Midbrain (tissue), 1 donor: ENCODE results near the gene ARHGDIG.
"Not testable (repeated sequence)": the region's sequence is repeated elsewhere in the genome, so short reads cannot be mapped to it uniquely, and the experiment has no call there.

ENCODE experiments used
- DNase-seq: peaks from one replicate; lab custom pipeline; 2025; lab: John Stamatoyannopoulos, UW

The ARHGDIG gene

DNA sequence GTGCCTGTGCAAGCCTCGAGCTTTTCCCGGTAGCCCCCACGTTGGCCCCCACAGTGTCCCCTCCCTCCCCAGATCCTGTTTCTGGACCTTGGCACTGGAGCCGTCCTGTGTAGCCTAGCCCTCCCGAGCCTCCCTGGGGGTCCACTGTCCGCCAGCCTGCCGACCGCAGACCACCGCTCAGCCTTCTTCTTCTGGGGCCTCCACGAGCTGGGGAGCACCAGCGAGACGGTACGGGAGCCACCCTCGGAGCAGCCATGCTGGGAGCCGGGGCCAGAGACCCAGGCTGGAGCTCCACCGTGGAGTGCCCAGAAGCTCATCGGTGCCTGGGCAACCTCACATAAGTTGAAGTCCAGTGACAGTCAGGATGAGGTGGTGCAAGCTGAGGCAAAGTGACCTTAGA, 16.4 kb upstream of the ARHGDIG start:
- no peak for DNase-seq

DNA sequence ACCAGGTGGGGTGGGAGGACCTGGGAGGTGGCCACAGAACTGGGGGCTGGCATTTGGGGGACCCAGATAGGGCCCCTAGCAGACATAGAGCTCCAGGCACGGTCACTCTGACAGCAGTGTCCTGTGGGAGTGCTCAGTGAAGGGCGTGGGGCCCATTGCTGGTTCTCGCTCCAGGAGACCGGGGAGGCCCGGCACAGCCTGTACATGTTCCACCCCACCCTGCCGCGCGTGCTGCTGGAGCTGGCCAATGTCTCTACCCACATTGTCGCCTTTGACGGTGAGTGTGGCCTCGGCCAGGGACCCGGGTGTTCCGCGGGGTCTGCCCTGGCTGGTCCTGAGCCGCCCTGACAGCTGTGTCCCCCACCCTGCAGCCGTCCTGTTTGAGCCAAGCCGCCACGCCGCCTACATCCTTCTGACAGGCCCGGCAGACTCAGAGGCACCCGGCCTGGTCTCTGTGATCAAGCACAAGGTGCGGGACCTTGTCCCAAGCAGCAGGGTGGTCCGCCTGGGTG, 15.9 kb upstream of the ARHGDIG start:
- no peak for DNase-seq

DNA sequence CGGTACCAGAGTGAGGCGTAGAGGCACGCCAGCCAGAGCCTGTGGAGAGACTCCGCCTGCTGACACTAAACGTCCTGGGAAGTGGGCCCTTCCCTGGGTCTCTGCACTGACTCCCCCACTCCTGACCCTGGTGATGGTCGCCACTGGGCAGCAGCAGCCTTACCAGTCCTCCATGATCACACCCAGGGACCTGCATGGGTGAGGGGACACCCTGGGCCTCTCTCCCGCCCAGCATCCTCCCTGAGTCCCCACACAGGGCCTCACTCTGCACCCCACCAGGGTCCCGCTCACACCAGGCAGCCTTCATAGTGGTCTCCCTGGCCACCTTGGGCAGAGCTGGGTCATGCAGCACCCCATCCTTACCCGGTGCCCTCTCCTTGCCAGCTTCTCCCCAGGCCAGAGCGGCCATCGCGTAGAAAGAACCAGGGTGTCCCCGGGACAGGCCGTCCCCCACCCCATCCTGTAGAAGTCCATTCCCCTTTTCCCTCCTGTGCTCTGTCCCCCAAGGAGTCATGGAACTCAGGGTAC, 15.3 kb upstream of the ARHGDIG start:
- no peak for DNase-seq

DNA sequence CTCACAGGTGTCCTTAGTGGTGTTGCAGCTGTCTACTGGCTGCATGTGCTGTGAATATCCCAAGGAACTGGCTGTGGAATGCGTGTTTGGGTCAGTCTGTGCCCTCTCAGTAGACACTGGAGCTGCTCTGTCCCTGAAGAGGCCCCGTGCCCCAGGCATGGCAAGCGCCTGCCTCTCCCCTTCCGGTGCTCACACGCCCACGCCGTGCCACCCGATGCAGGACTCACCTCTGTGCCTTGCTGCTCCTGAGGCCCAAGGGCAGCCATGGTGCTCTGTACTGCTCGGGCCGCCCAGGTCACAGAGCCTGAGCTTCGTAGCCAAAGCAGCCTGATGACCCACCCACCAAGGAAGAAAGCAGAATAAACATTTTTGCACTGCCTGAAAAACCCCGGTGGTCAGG, 14.7 kb upstream of the ARHGDIG start:
- no peak for DNase-seq

DNA sequence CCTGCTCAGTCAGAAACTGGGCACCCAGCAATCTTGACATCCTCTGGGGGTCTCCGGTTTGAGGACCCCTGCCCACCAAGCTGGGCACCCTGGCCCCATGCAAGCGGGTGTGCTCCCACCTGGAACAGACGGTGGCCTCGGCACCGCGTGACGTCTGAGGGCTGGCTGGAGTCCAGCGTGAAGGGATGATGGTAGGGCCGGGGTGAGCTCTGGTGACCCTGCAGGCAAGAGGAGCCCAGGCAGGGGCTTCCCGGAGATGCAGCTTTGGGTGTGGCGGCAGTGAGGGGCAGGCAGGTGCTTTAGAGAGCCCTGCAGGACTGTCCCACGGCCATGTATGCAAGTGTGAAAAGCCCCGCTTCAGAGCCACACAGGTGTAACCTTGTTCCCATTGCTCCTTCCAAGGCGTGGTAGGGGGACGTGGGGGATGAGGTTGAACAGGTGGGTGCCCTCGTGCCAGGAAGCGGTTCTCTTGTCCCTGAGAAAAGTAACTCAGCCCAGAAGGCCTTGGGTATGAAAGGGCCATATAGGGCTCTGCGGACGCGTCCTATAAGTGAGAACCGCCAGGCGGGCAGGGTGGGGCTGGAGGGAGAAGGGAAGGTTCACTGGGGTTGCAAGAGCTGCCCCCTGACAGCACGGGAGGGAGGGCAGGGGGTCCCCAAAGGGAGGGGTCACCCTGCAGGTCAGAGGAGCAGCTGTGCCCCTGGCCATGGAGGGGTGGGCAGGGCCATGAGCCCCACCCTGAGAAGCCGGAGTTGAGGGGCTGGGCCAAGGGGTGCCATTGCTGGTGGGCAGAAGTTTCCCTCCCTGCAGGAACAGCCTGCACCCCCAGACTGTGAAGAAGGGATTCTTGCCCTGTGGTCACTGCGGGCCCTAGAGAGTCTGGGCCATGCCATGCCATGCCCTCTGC, 13.9 kb upstream of the ARHGDIG start:
- no peak for DNase-seq

DNA sequence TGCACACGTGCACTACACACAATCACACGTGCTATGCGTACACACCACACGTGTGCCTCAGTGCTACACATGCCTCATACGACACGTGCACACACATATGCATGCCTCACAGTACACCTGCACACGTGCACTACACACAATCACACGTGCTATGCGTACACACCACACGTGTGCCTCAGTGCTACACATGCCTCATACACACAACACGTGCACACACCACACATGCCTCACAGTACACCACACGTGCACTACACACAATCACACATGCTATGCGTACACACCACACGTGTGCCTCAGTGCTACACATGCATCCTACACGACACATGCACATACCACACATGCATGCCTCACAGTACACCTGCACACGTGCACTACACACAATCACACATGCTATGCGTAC, 12.8 kb upstream of the ARHGDIG start:
- not testable (repeated sequence) for DNase-seq

DNA sequence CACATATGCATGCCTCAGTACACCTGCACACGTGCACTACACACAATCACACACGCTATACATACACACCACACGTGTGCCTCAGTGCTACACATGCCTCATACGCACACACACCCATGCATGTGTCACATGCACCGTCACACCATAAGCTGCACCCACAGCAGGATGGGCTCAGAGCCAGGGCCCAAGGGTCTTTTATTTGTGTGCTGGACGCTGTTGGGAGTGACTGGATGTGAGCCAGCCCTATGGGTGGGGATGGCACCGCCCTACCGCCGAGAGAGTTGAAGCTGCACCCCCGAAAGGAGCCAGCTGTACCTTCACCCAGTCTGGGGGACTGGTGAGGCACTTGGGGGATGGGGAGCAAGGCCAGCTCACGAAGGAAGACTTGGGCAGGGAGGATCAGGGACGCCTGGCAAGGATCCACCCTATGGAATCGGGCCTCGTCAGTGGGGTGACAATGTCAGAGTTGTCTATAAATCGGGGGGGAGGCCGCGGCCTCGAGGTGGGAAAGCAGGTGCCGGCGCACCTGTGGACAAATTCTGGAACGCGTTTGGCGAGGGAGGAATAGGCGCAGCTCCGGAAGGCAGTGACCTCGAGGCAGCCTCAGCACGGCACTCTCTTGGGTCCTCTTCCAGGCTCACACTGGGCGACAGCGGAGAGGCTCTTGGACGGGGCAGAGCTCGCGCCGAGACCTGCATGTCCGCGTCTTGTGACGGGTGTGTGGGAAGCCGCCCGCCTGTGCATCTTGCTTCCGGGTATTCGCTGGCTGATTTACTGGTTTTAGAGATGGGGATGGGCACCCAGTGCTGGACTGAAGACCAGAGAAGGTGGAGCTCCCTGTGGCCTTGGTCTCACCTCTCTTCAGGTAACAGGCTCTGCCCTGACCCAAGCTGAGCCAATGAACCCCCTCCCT, 12.0 kb upstream of the ARHGDIG start:
- no peak for DNase-seq

DNA sequence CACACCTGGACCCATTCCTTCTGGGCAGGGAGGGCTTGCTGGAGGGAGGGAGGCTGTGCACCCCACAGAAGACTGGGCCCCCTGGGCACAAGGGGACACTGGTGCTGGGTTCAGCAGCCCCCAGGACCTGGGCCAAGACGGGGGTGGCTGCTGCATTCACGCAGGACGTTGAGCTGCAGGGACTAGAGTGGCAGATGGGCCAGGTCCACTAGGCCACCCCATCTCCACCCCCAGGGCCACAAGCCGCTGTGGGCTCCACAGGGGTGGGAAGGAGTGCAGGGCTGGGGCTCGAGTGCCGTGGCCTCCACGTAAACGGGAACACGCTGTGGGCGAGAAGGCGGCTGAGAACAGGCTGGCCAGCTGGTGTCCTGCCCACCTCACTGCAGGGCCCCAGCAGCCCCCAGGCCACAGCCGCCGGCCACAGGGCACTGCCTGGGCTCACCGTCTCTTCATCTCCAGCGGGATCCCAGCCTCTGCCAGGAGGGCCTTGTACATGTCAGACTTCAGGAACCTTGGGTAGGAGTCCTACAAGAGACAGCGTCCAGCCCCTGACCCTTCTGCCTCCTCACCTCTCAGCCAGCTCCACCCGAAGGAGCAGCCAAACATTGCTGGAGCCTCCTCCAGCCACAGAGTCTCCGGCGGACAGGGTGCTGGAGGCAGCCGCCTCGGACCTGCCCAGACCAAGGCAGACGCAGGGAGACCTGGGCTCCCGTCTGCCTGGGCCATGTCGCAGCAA, 11.2 kb upstream of the ARHGDIG start:
- no peak for DNase-seq

DNA sequence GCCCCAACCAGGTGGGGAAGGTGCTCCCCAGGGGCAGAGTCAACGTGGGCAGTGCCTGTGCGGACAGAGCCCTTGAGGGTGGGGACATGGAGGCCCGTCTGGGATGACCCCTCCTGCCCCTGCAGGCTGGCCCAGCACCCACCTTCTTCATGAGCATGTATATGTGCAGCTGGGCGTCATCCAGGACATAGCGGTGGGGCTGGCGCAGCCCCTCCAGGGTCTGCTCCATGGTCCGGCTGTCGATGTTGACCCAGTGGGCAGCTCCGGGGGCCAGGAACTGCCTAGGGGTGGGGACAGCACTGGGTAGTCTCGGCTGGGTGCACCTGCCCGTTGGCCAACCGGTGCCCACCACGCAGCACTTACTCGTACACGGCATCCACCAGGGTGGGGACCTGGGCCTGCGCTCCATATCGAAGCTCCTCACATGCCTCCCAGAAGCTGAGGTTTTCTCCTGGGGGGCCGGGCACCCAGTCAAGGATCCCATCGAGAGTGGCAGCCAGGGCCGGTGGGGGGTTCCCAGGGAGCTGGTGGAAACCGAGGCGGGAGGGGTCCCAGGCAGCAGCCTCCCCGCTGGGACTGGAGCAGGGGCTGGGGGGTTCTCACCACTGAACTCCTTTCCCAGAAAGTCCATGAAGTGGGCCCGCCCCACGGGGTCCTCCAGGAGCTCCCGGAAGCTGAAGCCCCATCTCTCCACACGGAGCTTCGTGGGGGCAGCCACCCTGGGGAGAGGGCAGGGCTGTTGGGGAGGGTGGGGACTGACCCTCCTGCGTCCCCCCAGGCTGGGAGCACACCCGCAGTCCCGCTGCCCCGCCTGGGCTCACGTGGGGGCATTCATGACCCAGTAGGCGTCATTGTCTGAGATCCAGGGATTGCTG, 9.8 kb upstream of the ARHGDIG start:
- DNase-seq, result no peak

DNA sequence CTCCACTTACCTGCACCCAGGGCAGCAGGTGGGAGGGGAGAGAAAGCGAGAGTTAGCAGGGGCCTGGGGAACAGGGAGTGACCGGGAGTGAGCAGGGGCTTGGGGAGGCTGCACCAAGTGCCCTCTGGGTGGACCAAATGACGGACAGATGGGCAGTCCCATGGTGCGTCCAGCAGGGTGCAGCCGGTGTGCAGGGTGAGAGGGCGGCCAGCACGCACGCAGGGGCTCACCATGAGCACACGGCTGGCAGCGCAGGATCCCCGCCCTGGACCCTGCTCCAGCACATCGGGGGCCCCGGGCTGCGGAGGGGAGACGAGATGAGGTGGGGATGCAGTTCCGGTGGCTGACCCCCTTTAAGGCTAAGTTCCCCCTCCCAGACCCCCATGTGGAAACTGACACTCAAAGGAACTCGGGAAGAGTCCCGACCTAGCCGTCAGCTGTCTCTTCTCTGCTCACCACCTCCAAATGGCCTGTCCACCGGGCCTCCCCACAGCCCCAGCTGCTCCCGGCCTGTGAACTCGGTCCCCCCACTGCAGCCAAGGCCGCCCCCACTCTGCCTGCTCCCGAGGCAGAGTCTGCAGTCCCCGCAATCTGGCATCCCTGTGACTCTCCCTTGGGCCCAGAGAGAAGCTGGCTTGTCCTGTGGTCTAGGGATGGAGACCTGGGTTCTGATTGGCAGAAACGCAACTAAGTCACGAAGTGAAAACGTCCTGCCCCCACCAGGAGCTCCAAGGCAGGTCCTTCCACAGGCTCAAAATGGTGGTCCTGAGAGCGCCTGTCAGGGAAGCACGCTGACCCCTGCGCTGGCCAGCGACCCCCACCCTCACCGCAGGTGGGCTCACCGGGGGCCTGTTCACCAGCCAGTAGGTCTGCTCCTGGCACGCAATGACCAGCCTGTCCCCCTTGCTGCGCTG, 7.5 kb upstream of the ARHGDIG start:
- DNase-seq, result no peak

DNA sequence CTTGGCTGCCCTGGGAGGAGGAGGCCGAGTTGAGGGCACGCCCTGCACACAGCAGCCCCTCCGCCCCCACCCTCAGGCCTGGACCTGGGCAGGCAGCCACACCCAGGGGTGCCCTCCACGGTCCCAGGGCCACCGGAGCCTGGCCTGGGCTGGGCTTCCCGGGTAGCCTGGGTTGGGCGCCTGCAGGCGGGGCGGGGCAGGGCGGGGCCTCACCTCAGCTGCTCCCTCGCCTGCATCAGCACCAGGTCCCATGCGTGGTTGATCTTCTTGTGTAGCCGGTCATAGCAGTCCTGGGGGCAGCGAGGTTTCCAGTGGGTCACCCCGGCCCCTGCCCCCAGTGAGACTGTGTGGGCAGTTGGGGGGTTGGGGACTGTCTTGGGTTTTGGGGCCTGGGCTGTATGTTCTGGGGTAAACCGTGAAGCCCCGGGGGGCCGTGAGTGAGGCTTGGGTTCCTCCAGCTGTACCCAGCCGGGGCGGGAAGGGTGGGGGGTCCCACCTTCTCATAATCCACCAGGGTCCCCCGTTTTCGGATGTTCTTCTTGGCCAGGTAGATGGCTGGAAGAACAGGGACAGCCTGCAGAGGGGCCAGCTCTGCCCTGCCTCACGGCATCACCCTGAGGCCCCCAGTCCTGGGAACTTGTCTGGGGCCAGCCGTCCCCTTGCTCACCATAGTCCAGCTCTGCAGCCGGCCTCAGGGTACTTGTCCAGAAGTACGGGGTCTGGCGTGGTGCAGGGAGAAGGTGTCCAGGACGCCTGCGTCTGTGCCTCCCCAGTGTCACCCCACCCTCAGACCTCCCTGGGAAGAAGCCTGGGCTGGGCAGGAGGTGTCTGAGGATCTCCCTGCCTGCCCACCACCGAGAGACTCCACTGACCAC, 6.6 kb upstream of the ARHGDIG start:
- no peak for DNase-seq

DNA sequence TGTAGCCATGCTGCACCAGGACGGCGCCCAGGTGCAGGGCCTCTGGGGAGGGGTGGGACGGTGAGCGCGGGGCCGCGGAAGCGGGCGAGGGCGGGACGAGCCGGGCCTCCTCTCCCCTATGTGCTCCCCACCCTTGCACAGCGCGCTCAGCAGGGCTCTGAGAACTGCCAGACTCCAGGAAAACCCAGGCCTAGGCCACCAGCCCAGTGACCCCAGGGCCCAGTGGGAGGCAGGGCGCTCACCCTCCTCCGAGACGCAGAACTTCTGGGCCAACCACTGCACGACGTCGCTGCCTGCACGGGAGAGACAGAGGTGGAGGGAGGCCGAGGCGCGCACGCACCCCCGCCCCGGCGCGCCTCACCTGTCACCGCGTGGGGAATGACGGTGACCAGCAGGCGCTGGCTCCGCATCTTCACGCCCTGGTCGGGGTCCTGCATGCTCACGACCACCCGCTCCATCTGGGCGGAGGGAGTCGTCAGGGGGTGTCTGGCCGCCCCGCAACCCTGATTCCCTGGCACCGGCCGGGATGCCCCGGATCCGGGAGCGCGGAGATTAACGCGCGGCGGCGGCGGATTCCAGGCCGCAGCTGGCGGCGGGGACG, 5.2 kb upstream of the ARHGDIG start:
- no peak for DNase-seq

DNA sequence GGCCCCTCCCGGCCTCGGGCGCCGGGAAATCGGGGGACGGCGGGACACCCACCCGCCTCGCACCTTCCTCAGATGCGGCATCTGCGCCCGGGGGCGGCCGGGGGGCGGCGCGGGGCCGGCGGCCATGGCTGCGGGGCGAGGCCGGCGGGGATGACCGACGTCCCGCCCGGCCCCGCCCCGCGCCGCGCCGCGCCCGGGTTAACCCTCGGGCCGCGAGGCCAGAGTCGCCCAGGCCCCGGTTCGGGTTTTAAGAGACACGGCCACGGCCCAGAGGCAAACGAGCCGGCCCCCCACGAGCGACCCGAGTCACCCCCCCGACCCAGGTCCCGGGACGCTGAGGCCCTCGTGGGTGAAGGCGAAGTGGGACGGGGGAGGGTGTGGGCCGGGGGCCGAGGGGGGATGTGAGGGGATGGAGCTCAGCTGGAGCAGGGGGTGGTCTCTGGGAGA, 4.6 kb upstream of the ARHGDIG start, which contains the start of gene RGS11:
RGS11 (minus strand) TSS at position 159 of the 447 bp plus-strand sequence; CDS start at position 126, 33 bp downstream.
- no peak for DNase-seq

DNA sequence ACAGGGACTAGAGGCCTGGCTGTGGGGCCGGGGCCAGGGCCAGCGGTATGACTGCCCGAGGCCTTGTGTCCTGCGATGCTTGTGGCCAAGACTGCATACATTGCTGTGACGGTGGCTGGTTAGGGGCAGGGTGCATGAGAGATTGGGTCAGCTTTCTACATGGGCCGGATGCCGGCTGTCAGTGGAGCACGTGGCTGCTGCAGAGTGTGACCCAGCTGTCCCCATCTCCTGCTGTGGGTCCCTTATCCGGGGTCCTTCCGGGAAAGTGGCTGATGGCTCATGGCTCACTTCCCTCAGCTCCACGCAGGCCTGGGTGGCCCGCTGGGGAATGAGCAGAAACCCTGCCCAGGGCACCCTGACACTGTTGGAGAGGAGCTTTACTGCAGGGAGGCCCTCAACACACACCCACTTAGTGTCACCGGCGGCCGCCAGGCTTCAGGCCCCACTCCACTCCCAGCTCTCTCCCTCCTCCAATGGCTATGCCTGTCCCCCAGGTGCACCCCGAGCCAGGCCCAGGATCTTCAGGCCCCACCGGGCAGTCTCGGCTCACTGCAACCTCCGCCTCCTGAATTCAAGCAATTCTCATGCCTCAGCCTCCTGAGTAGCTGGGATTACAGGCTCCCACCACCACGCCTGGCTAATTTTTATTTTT, 3.8 kb upstream of the ARHGDIG start:
- no peak for DNase-seq

DNA sequence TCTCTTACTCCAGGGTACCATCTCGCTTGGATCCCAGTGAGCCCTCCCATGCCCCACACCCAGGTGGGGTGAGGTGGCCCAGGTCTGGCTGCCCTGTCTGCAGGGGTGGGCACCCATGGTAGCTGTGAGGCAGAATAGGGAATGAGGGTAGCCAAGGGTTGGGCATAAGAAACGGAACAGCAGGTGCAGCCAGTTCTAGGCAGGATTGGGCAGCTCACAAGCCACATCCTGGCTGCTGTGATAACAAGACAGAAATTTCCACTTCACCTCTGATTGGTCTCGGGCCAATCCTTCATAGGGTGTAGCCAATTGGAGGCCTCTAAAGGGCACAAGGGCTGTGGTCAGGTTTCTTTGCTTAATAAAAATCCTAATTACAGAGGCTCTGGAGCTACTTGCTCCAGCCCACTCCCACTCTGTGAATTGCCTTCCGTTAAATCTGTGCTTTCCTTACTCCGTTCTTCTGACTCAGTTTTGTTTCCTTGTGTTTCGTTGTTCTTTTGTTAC, 1.5 kb upstream of the ARHGDIG start:
- DNase-seq, result no peak

DNA sequence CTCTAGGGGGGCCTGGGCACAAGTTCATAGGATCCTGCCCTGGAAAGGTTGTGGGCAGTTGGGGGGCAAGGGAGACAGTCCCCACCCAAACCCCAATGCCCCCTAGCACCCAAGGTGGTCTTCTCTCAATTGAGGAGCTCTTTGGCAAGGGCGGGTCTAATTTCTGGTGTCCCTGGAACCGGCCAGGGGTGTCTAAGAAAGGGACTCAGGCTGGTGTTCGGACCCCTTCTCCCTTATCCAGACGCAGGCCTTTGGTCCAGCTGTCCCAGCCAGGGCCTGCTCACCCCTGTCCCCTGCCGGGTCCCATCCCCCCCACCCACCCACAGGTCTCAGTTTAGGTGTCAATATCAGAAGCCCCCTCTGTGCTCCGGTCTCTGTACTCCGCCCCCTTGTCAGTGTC, 860 bp upstream of the ARHGDIG start:
- DNase-seq, result no peak

DNA sequence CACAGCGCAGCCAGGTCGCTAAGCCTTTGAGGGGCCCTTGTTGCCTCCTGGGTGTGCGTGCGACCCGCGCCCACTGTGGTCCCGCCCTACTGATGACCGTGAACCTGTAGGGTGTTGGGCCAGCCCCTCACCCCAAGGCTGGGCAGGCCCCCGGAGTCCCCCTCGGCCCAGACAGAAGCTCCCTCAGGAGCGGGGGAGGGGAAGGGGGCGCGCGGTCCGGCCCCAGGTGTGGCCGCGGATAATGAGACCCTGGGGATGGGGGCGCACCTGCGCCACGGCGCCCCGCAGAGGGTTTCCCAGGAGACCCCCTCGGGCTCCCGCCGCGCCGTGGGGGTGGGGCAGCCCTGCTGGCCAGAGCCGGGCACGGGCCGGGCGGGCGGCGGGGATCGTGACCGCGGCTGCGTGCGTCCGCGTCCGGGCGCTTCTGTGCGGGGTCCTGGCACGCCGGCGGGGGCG, 358 bp upstream of the ARHGDIG start:
- DNase-seq, result no peak
